Activated CD4-positive, alpha-beta T cell treated with anti-CD3 and anti-CD28 coated beads for 36 hours (primary cell): Measurements from ENCODE around the gene WDR82. TPM values are rescaled to one million over a fixed set of nuclear protein-coding genes. Genes with fewer than 3 reads are reported as not detected.

Experiments used
- microRNA-seq: library from miRNA; unstranded; fragments of <30 nt; microRNA quantifications from one replicate; pipeline ENCODE4 v1.2.0, GENCODE V29; 2021; ENCODE audit warnings: borderline replicate concordance
- total RNA-seq, 2 experiments: library from RNA; stranded (reverse); gene quantifications; one replicate each; pipeline ENCODE4 v1.2.3, GENCODE V29; 2021

Gene WDR82
- total RNA-seq, 2 experiments from 2014 or later = 95.2 to 113 TPM

Small RNA genes within 50 kb of the gene (microRNA-seq; reads per million reads assigned to microRNA genes)
- gene MIR135A1 (not detected), gene MIRLET7G (220,491 reads per million, percentile 100 among the genes with 10 or more reads in this experiment)

Other genes with a start within 250 kb of the WDR82 start
- gene DUSP7, start 222.1 kb downstream of the WDR82 start, total RNA-seq = 10 to 100 TPM; 17.1 to 20.3 TPM
- 10 to 100 TPM; 23.4 to 26.1 TPM for gene POC1A, start 124.2 kb downstream of the WDR82 start, total RNA-seq
- 10 to 100 TPM; 52.8 to 68.7 TPM for gene ALAS1, start 80.5 kb downstream of the WDR82 start, total RNA-seq
- under 1 TPM; 0.59 to 0.74 TPM for gene TLR9, start 53.0 kb downstream of the WDR82 start, total RNA-seq
- 10 to 100 TPM; 85.0 to 93.5 TPM for gene TWF2, start 39.5 kb downstream of the WDR82 start, total RNA-seq
- 10 to 100 TPM; 52.9 to 59.2 TPM for gene PPM1M, start 32.9 kb downstream of the WDR82 start, total RNA-seq
- gene GLYCTK, start 9.2 kb upstream of the WDR82 start, total RNA-seq = 10 to 100 TPM; 13.3 to 18.8 TPM
- gene DNAH1, start 37.7 kb upstream of the WDR82 start, total RNA-seq = 10 to 100 TPM in 1 of 2 experiments, 1 to 10 TPM in 1; 7.4 to 10.1 TPM
- 10 to 100 TPM; 80.6 to 94.1 TPM for gene BAP1, start 131.4 kb upstream of the WDR82 start, total RNA-seq
- 10 to 100 TPM; 13.9 to 14.1 TPM for gene PHF7, start 132.0 kb upstream of the WDR82 start, total RNA-seq
- not detected for gene SEMA3G, start 166.5 kb upstream of the WDR82 start, total RNA-seq
- gene TNNC1, start 175.4 kb upstream of the WDR82 start, total RNA-seq = 1 to 10 TPM; 2.7 to 4.2 TPM
- 10 to 100 TPM; 61.4 to 68.9 TPM for gene NISCH, start 177.0 kb upstream of the WDR82 start, total RNA-seq
- under 1 TPM; 0.09 to 0.14 TPM for gene STAB1, start 216.7 kb upstream of the WDR82 start, total RNA-seq